Iris pigment epithelial cell (primary cell): ENCODE results near the gene DIO2.
A peak's percentile ranks its signal among the peaks of the same experiment; 100 is the strongest.

Experiments used
- DNase-seq: peaks from one replicate; pipeline ENCODE4 v3.0.0-alpha.2; 2011; ENCODE audit warnings: low read depth

Gene DIO2

DNA sequence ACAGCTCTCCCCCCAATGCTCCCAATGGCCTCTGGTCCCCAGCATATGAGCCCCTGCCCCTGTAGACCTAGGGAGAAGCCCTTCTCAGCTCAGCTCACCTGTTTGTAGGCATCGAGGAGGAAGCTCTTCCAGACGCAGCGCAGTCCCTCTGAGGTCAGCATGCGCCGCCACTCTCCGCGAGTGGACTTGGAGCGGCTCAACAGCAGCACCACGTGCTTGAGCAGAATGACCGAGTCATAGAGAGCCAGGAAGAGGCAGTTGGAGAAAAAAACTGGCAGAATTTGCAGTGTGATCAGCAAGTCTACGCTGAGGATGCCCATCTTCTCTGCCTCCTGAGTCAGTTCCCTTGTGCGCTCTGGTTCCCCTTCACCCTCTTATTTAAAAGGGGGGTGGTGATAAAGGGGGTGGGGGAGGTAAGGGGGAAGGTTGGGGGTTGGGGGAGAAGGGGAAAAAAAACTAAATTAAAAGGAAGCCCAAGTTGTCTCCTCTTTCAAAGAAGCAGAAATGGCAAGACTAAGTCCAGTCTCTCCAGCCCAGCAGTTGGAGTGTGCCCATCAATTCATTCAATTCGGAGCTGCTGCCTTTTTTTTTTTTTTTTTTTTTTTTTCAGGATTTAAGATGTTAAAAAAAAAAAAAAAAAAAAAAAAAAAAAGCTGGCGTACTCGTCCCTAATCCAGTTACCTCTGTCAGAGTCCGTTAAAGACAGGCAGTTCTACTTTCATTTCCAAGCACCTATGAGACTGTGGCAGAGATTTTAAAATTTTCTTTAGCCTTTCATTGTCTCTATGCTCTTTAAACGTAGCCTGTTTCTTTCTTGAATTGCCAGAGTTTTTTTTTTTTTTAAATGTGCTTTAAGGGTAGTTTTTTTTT lies at the start of gene DIO2:
Gene DIO2, minus strand, starts transcription at position 352 of the 870 bp plus-strand sequence. Its CDS starts 32 bp downstream, at position 320.
- DNase-seq, result peak; percentile 54

GRCh38 chr14:80260645-80261044 lies 49.3 kb upstream of the DIO2 start:
- DNase-seq, result no peak

DNA sequence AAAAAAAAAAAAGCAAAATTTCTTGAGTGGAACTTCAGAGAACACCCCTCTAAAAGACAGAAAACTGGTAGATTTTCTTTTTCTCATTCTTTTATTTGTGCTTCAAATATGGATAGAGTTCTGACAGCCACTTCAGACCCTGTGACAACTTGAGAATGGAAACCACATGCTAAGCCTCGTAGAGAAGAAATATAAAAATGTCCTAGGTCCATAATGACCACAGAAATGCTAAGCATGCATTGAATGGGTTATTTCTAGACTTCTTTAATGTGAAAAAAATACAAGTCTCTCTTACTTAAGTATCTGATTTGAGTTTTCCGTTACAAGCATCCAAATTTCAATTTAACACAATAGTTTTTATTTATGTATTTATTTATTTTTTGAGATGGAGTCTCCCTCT lies 28.3 kb upstream of the DIO2 start:
- peak; percentile 24 for DNase-seq

- DNase-seq, result no peak
Observed at GRCh38 chr14:80237143-80237542, 25.8 kb upstream of the DIO2 start.

DNA sequence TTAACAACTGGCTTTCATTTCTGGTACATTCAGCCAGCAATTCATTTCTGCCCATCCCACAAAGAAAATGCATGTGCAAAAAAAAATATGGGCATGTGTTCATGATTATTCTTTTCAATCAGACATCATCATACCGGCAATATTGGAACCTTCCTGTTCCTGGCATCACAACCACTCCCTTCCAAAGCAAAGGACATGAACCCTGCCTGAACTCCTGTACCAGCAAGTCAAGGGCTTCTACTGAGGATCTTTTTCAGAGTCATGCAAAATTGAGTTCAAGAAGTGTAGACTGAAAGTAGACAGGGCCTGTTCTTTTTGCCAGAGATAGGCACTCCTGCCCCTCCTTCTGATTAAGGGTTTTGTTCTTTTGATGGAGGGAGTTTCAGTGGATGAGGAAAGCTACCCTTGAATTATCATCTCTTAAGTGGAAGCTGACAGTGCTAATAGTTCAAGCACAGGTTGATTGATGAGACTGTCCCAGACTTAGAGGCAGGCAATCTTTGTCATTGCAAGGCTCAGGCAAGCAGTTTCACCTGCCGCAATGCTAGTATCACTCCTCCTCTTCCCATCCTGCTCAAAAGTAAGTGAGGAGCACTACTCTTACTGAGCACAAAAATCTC lies 22.3 kb upstream of the DIO2 start:
- DNase-seq, result no peak

- no peak for DNase-seq
Observed at GRCh38 chr14:80231702-80232101, 20.4 kb upstream of the DIO2 start.

DNA sequence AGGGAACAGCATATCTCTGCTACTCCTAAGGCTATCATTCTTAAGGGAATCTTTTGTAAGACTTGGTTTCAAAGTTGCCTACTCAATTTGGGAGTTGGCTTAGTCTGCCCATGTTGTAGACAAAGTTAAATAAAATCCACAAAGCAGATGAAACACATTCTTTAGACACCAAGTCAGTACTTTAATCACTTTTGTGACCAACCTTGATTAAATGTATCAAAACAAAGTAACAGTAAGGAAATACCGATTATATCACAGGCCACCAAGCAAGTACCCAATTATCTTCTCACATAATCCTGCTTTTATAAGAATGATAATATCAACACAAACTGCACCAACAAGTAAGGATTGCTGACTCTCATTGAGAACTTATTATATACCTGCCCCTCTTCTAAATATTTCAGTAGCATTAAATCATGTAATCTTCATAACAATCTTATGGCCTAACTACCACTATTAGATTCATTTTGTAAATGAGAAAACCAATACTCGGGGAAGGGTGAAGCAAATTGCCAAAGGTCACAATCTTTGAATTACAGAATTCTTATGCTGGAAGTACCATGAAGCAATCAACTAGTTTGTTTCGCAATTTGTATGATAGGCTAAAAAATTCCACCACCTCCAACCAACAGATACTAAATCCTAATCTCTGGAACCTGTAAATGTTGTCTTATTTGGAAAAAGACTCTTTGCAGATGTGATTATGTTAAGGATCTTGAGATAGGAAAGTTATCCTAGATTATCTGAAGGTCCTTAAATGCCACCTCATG lies 12.6 kb upstream of the DIO2 start:
- DNase-seq, result peak; percentile 58

DNA sequence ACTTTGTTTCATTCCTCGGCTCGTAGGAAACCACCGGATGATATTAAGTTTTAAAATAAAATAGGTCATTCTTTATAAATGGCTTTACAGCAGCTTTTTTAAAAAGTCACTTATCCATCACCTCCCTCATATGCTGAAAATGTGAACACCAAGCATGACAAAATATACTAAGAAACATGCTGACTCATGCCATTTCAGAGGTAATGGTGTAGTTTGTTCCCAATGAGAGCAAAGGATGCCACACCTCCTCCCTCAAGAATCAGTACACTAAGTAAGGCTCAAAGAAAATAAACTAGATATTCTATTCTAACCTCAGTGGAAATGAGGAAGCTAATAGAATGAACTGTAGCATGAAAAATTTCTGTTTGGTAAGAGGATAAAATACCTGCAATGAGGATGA lies 5.5 kb upstream of the DIO2 start:
- peak; percentile 59 for DNase-seq

GRCh38 chr14:80215756-80216581 lies 4.7 kb upstream of the DIO2 start:
- peak; percentile 21 for DNase-seq

GRCh38 chr14:80215081-80215480 lies 3.8 kb upstream of the DIO2 start:
- DNase-seq, result peak; percentile 39

GRCh38 chr14:80213602-80214001 lies 2.3 kb upstream of the DIO2 start:
- peak; percentile 83 for DNase-seq

DNA sequence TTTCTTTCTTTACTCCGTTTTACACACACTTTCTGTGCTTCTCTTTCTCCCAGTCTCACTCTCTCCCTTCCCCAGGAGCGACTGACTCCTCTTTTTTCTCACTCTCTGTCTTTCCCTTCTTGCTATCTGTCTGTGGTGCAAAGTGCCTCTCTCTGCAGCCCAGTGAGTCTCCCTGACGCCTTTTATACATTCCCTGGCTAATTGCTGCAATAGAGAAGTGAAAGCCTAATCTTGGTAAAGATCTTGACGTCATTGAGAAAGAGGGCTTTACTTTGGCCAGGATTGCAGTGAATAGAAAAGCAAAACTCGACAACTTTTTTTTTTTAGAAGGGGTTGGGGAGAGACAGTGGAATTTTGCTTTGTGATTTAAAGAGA lies 706 bp upstream of the DIO2 start:
- peak; percentile 85 for DNase-seq

DNA sequence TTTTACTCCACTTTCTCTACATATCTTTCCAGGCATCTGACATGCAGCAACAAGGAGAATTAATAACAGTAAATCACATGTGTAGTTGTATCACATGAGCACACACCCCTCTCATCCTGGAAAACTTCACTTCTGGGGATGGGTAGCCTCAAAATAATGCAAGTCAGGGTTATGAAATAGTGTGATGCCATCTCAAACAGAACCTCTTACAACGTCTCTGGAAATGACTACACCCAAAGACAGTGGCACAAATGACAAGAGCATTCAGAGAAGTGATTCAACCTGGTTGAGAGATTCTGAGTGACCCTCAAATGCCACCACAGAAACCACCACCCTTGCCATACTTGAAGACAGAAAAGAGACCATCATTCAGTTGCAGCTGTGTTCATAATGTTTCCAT lies 2.8 kb downstream of the DIO2 start:
- DNase-seq, result peak; percentile 34

GRCh38 chr14:80206351-80207080 lies 4.8 kb downstream of the DIO2 start:
- no peak for DNase-seq

- no peak for DNase-seq
Observed at GRCh38 chr14:80202888-80203562, 8.3 kb downstream of the DIO2 start.

GRCh38 chr14:80200093-80200492 lies 11.2 kb downstream of the DIO2 start:
- DNase-seq, result no peak

DNA sequence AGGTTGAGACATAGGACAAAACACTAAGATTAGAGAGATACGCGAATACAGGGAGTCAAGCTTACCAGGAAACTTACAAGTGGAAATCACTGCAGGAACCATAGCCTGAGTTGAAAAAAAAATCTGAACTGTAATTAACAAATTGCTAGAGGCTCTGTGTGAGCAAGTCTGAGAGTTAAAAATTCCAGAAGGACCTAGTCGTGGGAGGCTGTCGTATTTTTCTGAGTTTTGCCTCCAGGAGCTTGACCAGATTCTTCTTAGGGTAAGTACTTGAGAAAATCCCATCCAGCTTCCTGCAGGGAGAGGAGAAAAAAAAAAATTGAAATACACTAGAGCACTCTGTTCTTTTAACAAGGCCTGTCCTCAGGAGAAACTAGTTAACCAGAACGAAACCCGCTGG lies 22.7 kb downstream of the DIO2 start:
- no peak for DNase-seq

DNA sequence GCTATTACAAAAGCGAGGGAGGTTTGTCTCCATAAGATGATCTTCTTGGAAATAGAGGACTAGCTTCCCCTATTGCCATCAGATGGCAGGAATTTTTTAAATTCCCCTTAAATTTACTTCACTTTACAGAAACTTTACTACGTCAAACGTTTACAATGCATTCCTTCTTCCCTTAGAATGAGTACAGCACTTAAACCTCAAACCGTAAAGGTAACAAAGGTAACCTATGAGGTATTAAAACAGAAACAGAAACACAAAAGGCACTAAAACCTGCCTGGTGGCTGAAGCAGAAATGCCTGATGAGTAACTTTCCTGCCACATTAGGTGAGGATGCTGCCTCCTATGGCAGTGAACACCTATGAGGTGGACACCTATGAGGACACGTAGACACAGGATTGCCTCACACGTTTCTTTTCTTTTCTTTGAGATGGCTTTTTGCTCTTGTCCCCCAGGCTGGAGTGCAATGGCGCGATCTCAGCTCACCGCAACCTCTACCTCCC lies 25.0 kb downstream of the DIO2 start:
- DNase-seq, result no peak

- no peak for DNase-seq
Observed at GRCh38 chr14:80176893-80177292, 34.4 kb downstream of the DIO2 start.

GRCh38 chr14:80172375-80173051 lies 38.8 kb downstream of the DIO2 start:
- DNase-seq, result no peak
